ENCODE data around the gene ZSCAN12. TPM values are rescaled to one million over a fixed set of nuclear protein-coding genes. Genes with fewer than 3 reads are reported as not detected.
A peak's percentile ranks its signal among the peaks of the same experiment; 100 is the strongest.

ZSCAN12 gene
- total and polyA plus RNA-seq, 10 of the 15 experiments (the other 5 are each of a cell fraction or from before 2014, with no cell fraction given): 1.2 to 12.2 (median 7.4) TPM

DNA sequence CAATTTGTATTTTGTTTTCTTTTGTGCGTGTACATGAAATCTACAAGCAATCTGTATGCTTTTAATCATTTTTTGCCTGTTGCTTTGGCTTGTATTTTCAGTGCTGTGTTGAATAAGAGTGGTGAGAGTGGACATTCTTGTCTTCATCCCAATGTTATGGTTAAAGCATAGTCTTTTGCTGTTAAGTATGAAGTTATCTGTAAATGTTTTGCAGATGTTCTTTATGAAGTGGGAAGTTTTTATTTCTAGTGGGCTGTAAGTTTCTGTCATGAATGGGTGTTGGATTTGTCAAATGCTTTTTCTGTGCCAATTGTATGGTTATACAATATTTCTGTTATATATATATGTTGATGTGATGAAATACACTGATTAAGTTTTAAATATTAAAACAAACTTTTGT, 25.6 kb downstream of the ZSCAN12 start:
- H3K9me3 ChIP-seq (replicated peaks; ENCODE audit: control insufficient read depth, insufficient read depth, low read length): no peaks in the 10 kb centered on the region; the same call in 1 of the 3 replicates
- intact Hi-C loops (cut with micrococcal nuclease; ENCODE audit: unreplicated experiment): no loop called here
- no peaks in the 10 kb centered on the region for H4K20me1 ChIP-seq (ENCODE audit: control insufficient read depth, insufficient read depth)
- H3K9ac ChIP-seq (ENCODE audit: control insufficient read depth, insufficient read depth, low read length): no peak overlapping the region
- ChIA-PET RAD21 (ENCODE audit: unreplicated experiment) (no interaction called here), POLR2A (no interaction called here), SMC1A (ENCODE audit: uncharacterized antibody, unreplicated experiment) (no interaction called here), CTCF (no interaction called here)
- no peak overlapping the region for H3K4me2 ChIP-seq (ENCODE audit: control insufficient read depth, insufficient read depth)
- peaks cover 5% of the 10 kb centered on the region for H3K4me1 ChIP-seq (ENCODE audit: control insufficient read depth, insufficient read depth, low read length)
- H3K27me3 ChIP-seq (replicated peaks in 1 of 2; ENCODE audit: control insufficient read depth in 2 of 2, insufficient read depth in 2 of 2, low read length in 1 of 2): no peaks in the 10 kb centered on the region
- DNase-seq (ENCODE audit: low read depth, low spot score): no peak
- ATAC-seq: no peak
- WGBS (ENCODE audit: insufficient coverage, insufficient replicate concordance, low lambda C conversion rate, missing lambda C conversion rate): 100% methylated on average over 1 of the region's 1 CpG
- FAIRE-seq: no peak
- H3K79me2 ChIP-seq (ENCODE audit: control insufficient read depth, insufficient read depth, low read length): no peaks in the 10 kb centered on the region
- no peak overlapping the region for H2AFZ ChIP-seq (ENCODE audit: control insufficient read depth, low read depth, low read length)
- H3K4me3 ChIP-seq: no peak overlapping the region
- no peak overlapping the region for H3K27ac ChIP-seq (ENCODE audit: control insufficient read depth, insufficient read depth)
- in situ Hi-C loops (cut with MboI): loop anchor here (25.0 kb wide), 1 partner anchor 1212 kb away; no protein-coding TSS in a partner anchor
- H3K36me3 ChIP-seq (ENCODE audit: control insufficient read depth in 2 of 2, insufficient read depth in 2 of 2, low read length in 1 of 2): peaks cover 0 to 3% of the 10 kb centered on the region in 2 experiments; a peak in 1 of 4 replicates
- no TSS peak for BruUV-seq (replicated peaks)
- TF ChIP-seq WRNIP1 (IDR thresholded peaks at IDR 0.05; ENCODE audit: borderline replicate concordance, low read depth, low read length): no peak

DNA sequence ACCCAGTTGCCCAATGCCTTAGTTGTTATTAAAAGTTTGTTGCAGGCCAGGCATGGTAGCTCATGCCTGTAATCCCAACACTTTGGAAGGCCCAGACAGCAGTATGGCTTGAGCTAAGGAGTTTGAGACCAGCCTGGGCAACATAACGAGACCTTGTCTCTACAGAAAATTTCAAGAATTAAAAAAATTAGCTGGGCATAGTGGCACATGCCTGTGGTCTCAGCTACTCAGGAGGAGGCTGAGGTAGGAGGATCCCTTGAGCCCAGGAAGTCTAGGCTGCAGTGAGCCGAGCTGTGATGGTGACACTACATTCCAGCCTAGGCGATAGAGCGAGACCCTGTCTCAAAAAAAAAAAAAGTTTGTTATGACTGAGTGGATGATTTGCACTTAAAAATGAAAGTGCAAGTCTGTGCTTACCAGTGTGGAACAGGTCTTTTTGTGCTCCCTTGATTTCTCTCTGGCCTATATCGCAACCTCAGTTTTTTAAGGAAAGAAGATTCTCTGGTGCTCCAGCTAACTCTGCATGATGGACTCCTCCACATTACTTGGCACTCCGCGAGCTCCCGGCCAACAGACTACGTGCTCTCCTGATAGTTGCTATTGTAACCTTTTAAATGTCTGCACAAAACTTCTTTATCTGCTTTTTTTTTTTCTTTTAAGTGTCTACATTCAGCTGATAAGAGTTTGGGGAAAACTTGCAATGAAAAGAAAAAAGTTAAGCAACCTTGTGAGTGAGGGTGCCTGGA, 27.7 kb downstream of the ZSCAN12 start:
- H3K4me1 ChIP-seq (ENCODE audit: control insufficient read depth, insufficient read depth, low read length): peaks cover 14% of the 10 kb centered on the region
- no TSS peak for BruUV-seq (replicated peaks)
- ChIA-PET CTCF (interaction anchor here (0.9 to 3.3 kb wide), 4 partner anchors 12 to 23 kb away, joined by 3 to 27 read pairs (median 5); no protein-coding TSS in a partner anchor), POLR2A (interaction anchor here (0.6 to 1.4 kb wide), 7 partner anchors 15 to 117 kb away, joined by 3 to 6 read pairs (median 3); partner anchors contain the start of gene PGBD1), RAD21 (ENCODE audit: unreplicated experiment) (interaction anchor here (0.7 to 2.7 kb wide), 4 partner anchors 11 to 16 kb away, joined by 3 to 16 read pairs (median 5); no protein-coding TSS in a partner anchor), SMC1A (ENCODE audit: uncharacterized antibody, unreplicated experiment) (interaction anchor here (1.0 to 3.4 kb wide), 7 partner anchors 12 to 170 kb away, joined by 3 to 35 read pairs (median 3); partner anchors contain the start of gene ZSCAN31)
- DNase-seq (ENCODE audit: low read depth, low spot score): peak; percentile 39
- 52% methylated on average over 9 of the region's 9 CpGs for WGBS (ENCODE audit: insufficient coverage, insufficient replicate concordance, low lambda C conversion rate, missing lambda C conversion rate)
- H4K20me1 ChIP-seq (ENCODE audit: control insufficient read depth, insufficient read depth): no peaks in the 10 kb centered on the region
- no peaks in the 10 kb centered on the region for H3K79me2 ChIP-seq (ENCODE audit: control insufficient read depth, insufficient read depth, low read length)
- H3K27ac ChIP-seq (ENCODE audit: control insufficient read depth, insufficient read depth): no peak overlapping the region
- H3K27me3 ChIP-seq (replicated peaks in 1 of 2; ENCODE audit: control insufficient read depth in 2 of 2, insufficient read depth in 2 of 2, low read length in 1 of 2): no peaks in the 10 kb centered on the region
- H3K9me3 ChIP-seq (replicated peaks; ENCODE audit: control insufficient read depth, insufficient read depth, low read length): no peaks in the 10 kb centered on the region
- ATAC-seq: peak; percentile 95
- no peaks in the 10 kb centered on the region for H3K36me3 ChIP-seq (ENCODE audit: control insufficient read depth in 2 of 2, insufficient read depth in 2 of 2, low read length in 1 of 2)
- 0 out of 2 replicates have a peak overlapping the region, but pooled peaks have one; percentile 48 for H2AFZ ChIP-seq (ENCODE audit: control insufficient read depth, low read depth, low read length)
- in situ Hi-C loops (cut with MboI) (loop anchor here (25.0 kb wide), 1 partner anchor 1210 kb away; no protein-coding TSS in a partner anchor), intact Hi-C loops (cut with micrococcal nuclease; ENCODE audit: unreplicated experiment) (no loop called here)
- H3K9ac ChIP-seq (ENCODE audit: control insufficient read depth, insufficient read depth, low read length): no peak overlapping the region
- H3K4me3 ChIP-seq: no peak overlapping the region
- H3K4me2 ChIP-seq (ENCODE audit: control insufficient read depth, insufficient read depth): peak overlapping the region; percentile 46; the same call in 1 of the 2 replicates
- peak; percentile 61 for FAIRE-seq
- TF ChIP-seq, protein P1, sequence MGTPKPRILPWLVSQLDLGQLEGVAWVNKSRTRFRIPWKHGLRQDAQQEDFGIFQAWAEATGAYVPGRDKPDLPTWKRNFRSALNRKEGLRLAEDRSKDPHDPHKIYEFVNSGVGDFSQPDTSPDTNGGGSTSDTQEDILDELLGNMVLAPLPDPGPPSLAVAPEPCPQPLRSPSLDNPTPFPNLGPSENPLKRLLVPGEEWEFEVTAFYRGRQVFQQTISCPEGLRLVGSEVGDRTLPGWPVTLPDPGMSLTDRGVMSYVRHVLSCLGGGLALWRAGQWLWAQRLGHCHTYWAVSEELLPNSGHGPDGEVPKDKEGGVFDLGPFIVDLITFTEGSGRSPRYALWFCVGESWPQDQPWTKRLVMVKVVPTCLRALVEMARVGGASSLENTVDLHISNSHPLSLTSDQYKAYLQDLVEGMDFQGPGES (IDR thresholded peaks at IDR 0.05): no peak
- TF ChIP-seq, protein P2, sequence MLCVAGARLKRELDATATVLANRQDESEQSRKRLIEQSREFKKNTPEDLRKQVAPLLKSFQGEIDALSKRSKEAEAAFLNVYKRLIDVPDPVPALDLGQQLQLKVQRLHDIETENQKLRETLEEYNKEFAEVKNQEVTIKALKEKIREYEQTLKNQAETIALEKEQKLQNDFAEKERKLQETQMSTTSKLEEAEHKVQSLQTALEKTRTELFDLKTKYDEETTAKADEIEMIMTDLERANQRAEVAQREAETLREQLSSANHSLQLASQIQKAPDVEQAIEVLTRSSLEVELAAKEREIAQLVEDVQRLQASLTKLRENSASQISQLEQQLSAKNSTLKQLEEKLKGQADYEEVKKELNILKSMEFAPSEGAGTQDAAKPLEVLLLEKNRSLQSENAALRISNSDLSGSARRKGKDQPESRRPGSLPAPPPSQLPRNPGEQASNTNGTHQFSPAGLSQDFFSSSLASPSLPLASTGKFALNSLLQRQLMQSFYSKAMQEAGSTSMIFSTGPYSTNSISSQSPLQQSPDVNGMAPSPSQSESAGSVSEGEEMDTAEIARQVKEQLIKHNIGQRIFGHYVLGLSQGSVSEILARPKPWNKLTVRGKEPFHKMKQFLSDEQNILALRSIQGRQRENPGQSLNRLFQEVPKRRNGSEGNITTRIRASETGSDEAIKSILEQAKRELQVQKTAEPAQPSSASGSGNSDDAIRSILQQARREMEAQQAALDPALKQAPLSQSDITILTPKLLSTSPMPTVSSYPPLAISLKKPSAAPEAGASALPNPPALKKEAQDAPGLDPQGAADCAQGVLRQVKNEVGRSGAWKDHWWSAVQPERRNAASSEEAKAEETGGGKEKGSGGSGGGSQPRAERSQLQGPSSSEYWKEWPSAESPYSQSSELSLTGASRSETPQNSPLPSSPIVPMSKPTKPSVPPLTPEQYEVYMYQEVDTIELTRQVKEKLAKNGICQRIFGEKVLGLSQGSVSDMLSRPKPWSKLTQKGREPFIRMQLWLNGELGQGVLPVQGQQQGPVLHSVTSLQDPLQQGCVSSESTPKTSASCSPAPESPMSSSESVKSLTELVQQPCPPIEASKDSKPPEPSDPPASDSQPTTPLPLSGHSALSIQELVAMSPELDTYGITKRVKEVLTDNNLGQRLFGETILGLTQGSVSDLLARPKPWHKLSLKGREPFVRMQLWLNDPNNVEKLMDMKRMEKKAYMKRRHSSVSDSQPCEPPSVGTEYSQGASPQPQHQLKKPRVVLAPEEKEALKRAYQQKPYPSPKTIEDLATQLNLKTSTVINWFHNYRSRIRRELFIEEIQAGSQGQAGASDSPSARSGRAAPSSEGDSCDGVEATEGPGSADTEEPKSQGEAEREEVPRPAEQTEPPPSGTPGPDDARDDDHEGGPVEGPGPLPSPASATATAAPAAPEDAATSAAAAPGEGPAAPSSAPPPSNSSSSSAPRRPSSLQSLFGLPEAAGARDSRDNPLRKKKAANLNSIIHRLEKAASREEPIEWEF (IDR thresholded peaks at IDR 0.05; ENCODE audit: insufficient replicate concordance, low read depth, low read length): no peak
- TF ChIP-seq ZSCAN29 (IDR thresholded peaks at IDR 0.05): no peak
- TF ChIP-seq PAX5 (IDR thresholded peaks at IDR 0.05; ENCODE audit: borderline replicate concordance, low read depth, low read length): peak; percentile 84
- no peak for TF ChIP-seq SIX5 (IDR thresholded peaks at IDR 0.05; ENCODE audit: low read depth, low read length, severe bottlenecking)
- TF ChIP-seq JUNB (IDR thresholded peaks at IDR 0.05): peak; percentile 35; the same call in 1 of the 2 replicates
- 0 out of 2 replicates have a peak, but pooled peaks have one; percentile 13 for TF ChIP-seq EED (IDR thresholded peaks at IDR 0.05; ENCODE audit: low read depth)
- TF ChIP-seq IRF4 (IDR thresholded peaks at IDR 0.05; ENCODE audit: low read depth, low read length): peak; percentile 28; the same call in 1 of the 2 replicates

All from GM12878 (cell line).